D341Med (cell line): ENCODE data around the gene MAML3.

Source experiments
- DNase-seq: peaks from one replicate; pipeline ENCODE4 v3.0.0; 2012; ENCODE audit warnings: low spot score

The MAML3 gene

DNA sequence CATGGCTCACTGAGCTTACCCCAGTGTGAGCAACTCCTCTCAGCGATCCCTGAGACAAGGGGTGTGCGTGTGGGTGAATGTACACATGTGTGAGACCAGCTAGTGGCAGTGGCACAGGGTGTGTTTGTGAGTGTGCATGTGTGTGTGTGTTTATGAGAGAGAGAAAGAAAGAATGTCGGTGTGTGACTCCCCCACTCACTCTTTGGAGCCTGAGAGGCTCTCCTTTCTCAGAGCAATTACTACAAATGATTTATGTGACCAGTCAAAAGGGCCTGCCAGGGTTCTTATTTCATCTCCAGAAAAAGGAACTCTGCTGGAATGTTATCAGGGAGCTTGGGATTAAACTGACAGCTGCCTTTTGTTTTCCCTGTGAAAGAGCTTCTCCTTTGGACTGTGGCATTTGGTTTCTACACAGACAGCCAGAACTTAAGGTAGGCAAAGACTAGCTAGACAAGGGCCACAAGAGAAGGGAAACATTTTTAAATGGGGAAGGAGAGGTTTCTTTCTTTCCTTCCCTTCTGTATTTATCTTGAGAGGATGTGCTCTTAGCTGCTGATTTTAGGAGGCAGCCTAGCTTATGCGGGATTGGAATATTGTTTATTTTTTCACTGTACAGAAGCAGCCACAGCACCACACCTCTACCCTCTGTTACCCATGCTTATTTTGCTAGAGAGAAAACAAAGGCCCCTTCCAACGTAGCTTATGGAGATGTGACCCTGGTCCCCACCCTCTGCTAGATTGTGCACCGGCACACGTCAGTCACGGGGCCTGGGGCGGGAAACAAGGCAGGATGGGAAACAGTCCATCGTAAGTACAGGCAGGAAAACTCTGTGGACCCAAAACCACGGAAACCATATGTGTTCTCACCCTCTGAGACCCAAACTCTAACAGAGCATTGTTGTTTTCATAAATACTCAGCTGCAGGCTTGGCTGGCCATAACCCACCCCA is 344.9 kb downstream of the MAML3 start:
- DNase-seq = no peak

DNA sequence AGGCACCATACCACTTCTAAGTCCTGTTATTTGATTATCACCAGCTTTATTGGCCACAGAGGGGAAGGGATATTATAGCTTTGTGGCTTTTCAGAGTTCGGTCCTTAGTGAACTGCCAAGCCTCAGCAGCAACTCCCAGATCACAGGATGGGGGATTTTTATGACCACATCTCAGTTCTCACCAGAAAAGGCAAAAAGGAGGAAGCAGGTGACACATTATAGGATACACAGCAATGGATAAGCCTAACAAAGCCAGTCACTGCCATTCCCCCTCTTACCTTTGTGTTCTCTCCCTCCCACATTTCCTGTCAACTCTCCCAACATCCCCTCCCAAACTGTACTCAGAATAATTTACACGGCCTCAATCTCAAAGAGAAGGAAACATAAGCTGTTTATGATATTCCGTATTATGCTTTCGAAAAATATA is 345.6 kb downstream of the MAML3 start:
- no peak for DNase-seq

DNA sequence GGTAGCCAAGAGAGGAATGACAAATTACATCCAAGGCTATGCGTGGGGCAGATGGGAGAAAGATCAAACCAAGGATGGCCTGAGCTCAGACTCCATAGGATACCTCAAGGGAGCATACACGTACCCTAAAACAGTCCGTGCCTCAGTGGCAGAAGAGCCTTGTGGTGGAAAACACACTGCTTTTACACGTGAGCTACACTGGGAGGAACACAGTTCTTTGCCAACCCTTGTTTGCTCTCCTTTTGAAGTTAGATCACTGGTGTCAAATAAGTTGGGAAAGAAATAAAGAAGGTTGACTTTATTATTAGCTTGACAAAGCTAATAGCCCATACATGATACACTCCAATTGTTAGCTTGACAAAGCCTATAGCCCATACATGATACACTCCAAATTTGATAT is 346.5 kb downstream of the MAML3 start:
- DNase-seq = no peak

DNA sequence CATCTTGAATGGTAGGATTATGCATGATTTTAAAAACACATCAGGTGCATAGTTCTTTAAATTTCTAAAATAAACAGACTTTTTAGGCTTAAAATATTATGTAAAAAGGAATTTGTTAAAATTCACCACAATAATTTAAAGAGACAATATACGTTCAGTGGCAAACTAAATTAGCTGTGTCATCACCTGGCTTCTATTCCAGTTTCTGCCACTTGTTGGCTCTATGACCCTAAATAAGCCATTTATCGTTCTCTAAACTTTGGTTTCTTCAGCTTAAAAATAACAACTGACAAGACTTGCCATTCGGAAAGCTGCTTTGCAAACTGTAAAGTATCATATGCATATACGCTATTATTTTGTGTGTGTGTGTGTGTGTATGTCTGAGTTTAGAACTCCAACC is 347.1 kb downstream of the MAML3 start:
- no peak for DNase-seq

DNA sequence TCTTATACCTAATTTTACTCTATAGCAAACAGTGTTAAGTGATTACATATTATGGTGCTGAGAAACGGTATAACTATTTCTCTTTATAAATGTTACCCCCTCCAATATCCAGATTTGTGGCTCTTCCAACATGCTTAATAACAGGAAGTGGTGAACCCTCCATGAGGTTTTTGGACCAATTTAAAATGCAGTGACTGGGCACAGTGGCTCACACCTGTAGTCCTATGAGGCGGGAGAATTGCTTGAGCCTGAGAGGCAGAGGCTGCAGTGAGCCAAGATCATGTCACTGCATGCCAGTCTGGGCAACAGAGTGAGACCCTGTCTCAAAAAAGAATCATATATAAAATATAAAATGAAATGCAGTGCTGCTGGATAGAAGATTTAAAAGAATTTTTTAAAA is 351.1 kb downstream of the MAML3 start:
- DNase-seq = no peak

DNA sequence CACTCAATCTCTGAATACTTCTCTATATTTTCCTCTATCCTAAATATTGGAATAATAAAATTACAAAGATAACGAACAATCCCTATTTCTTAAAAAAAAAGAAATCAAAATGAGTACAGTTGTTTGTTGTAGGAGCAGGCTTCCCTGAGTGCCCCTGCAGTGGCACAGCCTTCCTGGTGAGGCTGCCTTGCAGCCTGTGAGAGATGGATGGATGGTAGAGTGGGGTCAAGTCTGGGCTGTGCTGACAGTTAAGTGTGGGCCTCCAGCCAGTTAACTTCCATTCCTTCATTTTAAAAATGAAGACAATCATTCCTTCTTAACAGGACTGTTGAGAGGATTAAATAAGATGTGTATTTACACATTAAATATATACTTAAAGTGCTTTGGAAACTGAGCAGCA is 351.5 kb downstream of the MAML3 start:
- no peak for DNase-seq

DNA sequence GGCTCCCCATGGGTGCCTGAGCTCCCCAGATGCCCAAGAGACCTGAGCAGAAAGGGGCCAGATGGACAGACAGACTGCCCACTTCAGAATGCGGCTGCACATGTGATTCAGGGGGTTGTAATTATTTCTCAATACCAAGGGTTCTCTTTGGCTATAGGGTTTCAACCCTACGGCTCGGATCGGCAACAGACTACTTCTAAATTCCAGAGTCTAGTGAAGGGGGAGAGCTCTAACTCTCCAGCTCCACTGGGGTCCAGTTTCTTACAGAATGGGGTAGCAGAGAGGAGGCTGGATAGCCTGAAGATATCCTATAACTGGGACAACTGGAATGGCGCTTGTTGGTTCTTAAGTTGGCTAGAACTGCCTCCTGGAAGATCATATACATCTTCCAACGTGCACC is 352.1 kb downstream of the MAML3 start:
- DNase-seq = no peak

DNA sequence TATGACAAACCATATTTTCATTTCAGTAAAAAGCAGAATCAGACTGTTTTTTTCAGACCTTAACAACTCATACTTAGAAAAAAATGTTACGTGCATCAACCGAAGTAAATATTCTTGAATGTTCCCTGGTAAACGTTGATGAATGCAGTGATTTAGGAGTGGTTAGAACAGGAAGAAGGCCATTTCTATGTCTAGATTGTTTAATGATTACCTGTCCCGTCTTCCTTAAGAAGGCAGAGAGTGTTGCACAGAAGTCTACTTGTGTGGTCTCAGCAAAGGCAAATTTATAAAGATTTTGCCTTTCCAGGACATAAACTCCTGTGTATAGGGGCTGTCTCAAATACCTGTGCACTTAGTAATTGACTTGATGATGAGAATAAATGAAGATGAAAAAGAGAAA is 353.9 kb downstream of the MAML3 start:
- no peak for DNase-seq

DNA sequence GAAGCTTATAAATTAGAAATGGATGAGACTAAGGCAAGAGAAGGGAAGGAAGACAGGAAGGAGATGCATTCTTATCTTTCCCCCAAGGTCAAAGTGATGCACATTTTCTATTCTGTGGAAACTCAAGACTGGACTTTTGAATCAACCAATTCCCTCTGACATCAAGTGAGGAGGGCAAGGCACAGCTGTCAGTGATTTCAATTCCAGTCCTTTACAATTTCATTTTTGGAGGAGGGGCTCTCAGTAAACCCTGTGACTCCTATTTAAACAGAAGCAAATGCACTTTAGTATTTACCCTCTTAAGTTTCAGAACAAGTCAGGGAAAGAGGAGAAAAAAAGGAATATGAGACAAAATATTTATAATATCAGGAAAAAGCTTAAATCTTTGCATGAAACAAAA is 354.4 kb downstream of the MAML3 start:
- no peak for DNase-seq

DNA sequence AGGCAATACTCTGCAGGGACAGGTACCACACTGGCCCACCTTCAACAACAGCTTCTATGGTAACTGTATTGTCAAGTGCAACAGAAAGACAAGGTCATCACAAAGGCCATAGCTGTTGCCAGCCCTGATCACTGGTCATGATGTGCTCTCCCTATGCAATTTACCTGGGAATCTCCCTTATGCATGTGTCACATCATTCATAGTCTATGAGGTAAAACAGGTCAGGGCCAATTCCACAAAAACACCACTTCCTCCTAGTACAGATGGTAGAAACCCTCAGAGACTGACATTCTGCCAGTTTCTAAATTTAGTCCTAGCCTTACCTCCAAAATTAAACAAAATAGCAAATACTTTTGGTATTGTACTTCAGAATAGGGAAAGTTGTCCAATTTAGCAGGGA is 355.5 kb downstream of the MAML3 start:
- DNase-seq = no peak

DNA sequence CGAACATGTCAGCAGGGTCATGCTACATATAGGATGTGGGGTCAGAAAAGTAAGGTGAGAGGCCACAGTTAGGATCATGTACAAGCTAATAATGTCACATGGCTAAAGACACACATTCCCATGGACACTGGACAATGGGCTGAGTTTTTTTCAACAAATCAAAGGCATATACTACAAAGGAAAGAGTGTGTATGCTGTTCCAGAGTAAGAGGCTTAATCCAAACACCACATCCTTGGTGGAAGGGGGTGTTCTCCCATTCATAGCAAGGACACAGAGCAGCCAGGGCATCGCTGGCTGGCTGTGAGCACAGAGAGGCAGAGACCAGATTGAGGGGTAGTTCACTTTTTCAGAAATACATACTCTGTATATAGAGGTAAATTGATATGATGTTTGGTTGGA is 356.7 kb downstream of the MAML3 start:
- no peak for DNase-seq

DNA sequence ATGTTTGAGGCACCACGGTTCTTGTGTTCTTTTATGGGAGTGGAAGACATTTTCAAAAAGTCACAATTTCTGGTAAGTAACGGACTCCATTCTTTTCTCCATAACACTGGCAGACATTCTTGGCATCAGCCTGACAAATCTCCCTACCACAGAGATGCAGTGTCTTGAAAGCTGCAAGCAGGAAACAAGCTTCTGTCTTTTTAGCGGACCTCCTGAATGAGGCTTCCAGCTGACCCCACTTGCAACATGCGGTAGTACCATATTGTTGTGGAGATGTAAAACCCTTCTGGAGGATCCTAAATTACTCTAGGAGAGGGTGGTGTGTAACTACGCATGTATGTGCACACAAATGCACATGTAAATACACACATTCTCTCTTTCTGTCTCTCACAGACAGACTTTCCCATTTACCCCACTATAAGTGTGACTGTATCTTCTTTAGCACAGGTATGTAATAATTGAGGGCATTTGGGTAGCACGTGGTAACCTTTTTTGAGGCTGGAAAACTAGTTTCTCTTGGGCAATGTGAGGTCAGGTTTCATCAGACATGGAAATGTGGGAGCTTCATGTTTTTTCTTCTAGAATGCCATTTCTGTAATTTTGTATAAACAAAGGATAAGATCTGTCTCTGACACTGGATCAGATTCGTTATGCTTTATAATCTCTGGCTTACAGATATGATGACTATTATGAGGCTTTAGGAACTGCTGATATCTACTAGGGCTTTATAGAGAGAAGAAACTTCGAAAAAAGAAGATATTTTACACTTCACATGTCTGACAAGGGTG is 358.3 kb downstream of the MAML3 start:
- DNase-seq = no peak

DNA sequence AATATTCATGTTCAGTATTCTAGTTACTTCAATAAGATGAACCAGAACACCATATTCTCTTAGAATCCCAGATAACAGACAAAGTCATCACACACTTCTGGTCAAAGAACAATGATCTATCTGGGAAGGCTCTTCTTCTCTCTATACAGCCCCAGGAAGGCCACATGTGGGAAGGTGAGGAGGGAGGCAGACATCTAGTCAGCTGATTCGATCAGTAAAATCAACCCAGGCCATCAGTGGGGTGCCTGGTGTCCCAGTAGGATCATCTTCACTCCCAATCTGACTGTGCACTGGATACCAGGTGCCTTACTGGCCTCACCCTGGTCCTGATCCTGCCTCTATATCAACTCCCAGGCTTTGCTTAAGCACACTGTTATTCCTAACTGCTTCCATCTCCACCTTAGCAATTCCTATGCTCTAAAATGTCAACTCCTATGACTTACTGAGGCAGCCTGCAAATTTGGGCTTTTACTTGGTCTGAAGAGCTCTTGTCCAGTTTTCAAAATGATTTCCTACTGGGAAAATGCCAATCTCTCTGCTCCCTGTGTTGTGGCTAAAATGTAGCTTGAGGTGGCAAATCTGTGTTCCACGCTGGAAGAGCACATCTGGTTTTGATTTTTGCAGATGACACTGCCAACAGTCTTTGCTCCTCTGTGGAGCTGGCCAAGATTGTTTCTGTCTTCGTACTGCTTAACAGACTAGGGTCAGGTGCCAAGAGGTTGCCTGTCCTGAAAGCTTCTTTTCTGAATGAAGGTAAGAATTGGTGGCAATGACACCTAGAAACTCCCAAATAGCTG is 359.6 kb downstream of the MAML3 start:
- no peak for DNase-seq

DNA sequence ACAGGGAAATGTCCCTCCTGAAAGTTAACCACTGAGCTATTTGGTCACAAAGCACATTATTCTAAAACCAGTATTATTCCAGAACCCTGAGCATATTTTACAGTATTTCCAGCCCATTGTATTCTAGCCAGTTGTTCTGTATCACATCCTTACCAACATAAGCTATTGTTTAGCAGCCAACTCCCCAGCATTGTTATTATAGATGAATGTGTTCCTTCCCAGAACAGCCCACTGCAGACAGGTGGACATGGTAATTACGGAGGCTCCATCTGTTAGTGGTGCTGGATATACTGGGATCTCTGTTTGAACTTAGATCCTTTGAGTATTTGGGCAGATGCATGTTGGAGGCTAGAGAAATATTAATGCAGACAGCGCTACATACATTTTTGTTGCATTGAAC is 362.3 kb downstream of the MAML3 start:
- no peak for DNase-seq

DNA sequence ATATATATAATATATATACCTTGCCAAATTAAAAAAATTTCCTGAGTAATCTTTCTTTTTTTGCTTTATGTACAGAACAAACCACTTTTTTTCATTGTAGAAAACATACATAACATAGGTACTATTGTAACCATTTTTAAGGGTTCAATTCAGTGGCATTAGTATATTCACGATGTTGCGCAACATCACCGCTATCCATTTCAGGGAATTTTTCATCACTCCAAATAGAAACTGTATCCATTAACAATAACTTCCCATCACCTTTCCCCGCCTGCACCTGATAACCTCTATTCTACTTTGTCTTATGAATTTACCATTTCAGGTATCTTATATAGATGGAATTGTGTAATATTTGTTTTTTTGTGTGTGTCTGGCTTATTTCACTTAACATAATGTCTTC is 363.7 kb downstream of the MAML3 start:
- no peak for DNase-seq

DNA sequence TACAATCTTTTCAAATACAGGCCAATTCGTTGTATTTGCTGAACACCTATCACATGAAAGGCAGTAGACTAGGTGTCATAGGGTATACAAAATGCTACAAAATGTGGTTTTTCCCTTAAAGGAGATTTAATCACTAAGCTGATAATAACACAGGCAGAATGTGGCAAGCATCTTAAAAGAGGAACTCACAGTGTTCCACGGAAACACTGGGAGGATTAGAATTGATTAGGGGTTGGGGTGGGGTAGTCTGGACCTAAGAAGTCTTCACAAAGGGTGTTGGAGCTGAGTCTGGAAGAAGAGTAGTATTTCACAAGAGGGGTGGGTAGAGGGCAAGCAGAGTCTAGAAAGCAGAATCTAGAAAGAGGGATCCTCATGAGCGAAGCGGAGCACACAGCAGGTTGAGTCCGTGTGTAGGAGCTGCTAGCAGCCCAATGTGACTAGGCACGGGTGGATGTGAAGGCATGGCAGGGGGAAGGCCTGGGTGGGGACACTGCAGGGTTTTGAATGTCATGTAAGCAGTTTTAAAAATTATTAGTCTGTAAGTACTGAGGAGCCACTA is 364.8 kb downstream of the MAML3 start:
- no peak for DNase-seq

DNA sequence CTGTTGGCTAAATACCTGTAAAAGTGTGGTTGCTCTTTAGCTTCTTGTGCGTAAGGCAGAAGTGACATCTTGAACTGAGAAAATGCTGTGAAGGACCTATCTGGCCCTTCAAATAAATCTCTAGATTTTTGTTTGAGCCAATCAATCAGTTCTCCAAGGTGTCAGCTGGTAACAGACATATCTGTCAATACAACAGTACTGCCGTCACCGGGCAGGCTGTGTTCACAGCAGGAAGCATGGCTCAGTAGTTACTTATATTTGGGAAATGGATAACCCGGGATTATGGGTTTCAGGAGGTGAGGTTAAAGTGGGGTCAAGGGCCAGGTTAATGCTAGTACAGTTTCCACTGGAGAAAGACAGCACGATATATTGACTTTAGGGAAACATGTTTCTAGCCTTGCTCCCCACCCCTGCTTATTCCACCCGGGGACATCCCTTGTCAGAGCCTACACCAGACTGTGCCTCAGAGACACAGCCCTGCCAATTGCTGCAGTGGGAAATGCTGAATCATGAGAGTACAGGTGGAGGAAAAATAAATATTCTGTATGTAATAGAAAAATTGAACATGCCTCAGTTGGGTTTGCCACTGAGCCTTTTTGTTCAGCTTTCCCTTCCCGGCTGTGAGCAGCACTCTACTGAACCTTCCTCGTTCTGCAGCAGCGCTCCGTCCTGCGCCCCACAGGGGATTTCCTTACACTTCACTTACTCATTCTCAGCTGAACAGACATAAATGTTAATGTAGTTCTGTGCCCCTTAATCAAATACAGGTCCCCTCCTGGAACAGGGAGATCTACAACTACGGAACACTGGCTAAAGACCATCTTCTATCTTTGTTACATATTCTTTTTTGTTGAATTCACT is 367.3 kb downstream of the MAML3 start:
- DNase-seq = no peak

DNA sequence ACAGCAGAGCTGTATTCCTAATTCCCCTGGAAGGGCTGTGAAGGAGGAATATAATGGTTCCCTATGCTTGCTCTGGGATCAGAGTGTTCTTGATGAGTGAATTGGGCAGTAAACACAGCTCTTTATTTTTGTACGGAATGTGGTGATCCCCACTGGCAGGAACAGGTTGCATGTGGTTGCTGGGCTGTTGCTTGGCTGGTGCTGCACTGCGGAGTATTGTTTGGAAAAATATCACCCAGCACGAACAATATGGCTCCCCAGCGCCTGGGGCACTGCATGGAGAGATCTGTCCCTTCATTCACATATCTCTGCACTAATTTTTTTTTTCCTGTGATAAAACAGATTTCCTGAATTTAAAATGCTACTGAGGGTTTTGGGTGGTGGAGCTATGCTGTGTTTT is 368.6 kb downstream of the MAML3 start:
- DNase-seq = no peak

DNA sequence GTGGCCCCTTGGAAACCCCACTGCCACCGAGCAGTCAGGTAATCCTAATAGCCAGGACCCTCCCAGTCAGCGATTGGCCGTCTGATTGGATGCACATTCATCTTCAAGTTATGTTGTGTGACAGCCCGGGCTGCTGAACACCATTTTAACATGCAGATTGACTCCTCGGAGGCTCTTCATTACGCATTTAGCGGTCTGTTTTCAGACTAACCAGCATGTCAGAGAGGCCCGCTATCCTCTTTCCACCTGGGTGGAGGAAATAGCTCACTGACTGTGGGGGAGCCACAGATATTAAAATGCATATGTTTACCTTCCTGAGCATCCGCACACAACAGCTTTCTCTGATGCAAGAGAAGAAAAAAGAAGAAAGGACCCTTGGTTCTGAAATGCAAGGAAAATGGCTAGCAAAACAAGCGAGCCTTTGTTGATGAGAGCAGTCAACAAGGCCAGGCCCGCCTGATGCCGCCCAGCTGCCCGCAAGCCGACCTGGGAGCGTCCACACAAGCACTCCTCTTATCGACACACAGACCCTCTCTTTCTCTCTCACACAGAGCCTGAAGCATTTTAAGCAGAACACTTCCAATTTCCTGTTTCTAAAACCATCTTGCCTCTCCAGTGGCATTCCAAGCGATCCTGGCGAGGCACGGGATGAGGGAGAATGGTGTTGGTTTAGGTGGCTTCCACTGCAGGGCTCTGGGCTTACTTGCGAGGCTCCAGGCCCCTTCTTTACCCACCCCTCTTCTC is 370.1 kb downstream of the MAML3 start:
- DNase-seq = no peak

DNA sequence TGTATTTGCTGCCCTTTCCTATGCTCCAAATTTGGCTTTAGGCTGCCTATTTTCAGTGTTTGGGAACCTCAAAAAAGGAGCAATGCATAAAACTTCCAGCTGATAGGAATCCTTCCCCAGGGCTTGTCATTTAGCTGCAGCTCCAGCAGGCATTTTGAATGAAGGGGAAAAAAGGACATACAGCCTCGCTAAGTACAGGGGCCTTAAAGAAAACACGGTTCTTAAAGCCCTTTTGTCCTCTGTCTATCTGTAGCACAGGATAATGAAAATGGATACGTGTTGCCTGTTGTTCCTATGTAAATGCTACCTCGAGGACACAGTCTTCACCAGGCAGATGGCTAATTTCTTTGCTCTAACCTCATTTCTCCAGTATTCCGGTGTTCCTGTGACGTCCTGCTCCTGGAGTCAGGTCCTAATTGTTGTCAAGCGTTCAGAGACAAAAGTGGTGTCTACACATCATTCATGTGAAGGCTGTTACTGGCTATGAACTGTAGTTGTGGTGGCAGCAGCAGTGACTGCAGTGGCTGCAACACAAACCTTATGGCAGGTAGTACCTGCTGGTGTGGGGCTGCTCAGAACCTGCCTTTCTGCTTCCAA is 371.0 kb downstream of the MAML3 start:
- no peak for DNase-seq
